T follicular helper cell (primary cell): ENCODE results near the gene CORO2B.
"Not testable (repeated sequence)": the region's sequence is repeated elsewhere in the genome, so short reads cannot be mapped to it uniquely, and the experiment has no call there.

ENCODE experiments used
- DNase-seq: peaks from one replicate; pipeline ENCODE4 v3.0.0-alpha.2; 2020; ENCODE audit warnings: low read depth

Gene CORO2B

GRCh38 chr15:68630211-68630555, 51.4 kb downstream of the CORO2B start:
- DNase-seq: no peak

GRCh38 chr15:68630836-68631235, 52.0 kb downstream of the CORO2B start:
- DNase-seq: no peak

GRCh38 chr15:68631601-68632051, 52.8 kb downstream of the CORO2B start:
- DNase-seq: no peak

GRCh38 chr15:68632101-68632500, 53.3 kb downstream of the CORO2B start:
- no peak for DNase-seq

GRCh38 chr15:68633231-68634121, 54.7 kb downstream of the CORO2B start:
- DNase-seq: no peak

GRCh38 chr15:68634122-68634482, 55.3 kb downstream of the CORO2B start:
- DNase-seq: no peak

GRCh38 chr15:68634531-68634930, 55.7 kb downstream of the CORO2B start:
- DNase-seq: no peak

GRCh38 chr15:68635141-68635540, 56.3 kb downstream of the CORO2B start:
- DNase-seq: no peak

- DNase-seq: no peak
Observed at GRCh38 chr15:68636256-68636655, 57.5 kb downstream of the CORO2B start.

GRCh38 chr15:68637767-68638404, 59.1 kb downstream of the CORO2B start:
- no peak for DNase-seq

- no peak for DNase-seq
Observed at GRCh38 chr15:68638953-68639515, 60.2 kb downstream of the CORO2B start.

- no peak for DNase-seq
Observed at GRCh38 chr15:68639926-68640600, 61.3 kb downstream of the CORO2B start.

- DNase-seq: no peak
Observed at GRCh38 chr15:68640791-68641331, 62.1 kb downstream of the CORO2B start.

- DNase-seq: no peak
Observed at GRCh38 chr15:68641376-68641775, 62.6 kb downstream of the CORO2B start.

- no peak for DNase-seq
Observed at GRCh38 chr15:68642491-68642845, 63.7 kb downstream of the CORO2B start.

GRCh38 chr15:68643216-68643830, 64.5 kb downstream of the CORO2B start:
- no peak for DNase-seq

GRCh38 chr15:68644083-68644904, 65.5 kb downstream of the CORO2B start:
- DNase-seq: no peak

- DNase-seq: no peak
Observed at GRCh38 chr15:68644996-68645395, 66.2 kb downstream of the CORO2B start.

GRCh38 chr15:68646156-68646555, 67.4 kb downstream of the CORO2B start:
- no peak for DNase-seq

- DNase-seq: no peak
Observed at GRCh38 chr15:68646696-68647095, 67.9 kb downstream of the CORO2B start.

- DNase-seq: not testable (repeated sequence)
Observed at GRCh38 chr15:68647361-68647760, 68.6 kb downstream of the CORO2B start.
